ENCODE measurements around the gene COP1. TPM values are rescaled to one million over a fixed set of nuclear protein-coding genes. Genes with fewer than 3 reads are reported as not detected.

Gene COP1
- total RNA-seq, 1 experiment from 2014 or later: 36.0 TPM

DNA sequence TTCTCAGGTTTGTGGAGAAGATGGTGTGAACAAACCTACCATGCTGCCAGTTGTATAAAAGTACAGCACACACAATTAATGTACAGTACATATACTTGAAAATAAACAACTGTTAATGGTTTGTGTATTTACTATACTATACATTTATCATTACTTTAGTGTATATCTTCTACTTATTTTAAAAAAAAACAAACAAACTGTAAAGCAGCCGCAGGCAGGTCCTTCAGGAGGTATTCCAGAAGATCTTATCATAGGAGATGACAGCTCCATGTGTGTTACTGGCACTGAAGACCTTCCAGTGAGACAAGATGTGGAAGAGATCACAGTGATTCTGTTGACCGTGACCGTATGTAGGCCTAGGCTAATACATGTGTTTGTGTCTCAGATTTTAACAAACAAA, 155.7 kb downstream of the COP1 start:
- H3K27ac Mint-ChIP-seq: no peak overlapping the region
- no peaks in the 10 kb centered on the region for H3K4me1 Mint-ChIP-seq
- CTCF ChIA-PET: no interaction called here
- TF ChIP-seq, protein P1, sequence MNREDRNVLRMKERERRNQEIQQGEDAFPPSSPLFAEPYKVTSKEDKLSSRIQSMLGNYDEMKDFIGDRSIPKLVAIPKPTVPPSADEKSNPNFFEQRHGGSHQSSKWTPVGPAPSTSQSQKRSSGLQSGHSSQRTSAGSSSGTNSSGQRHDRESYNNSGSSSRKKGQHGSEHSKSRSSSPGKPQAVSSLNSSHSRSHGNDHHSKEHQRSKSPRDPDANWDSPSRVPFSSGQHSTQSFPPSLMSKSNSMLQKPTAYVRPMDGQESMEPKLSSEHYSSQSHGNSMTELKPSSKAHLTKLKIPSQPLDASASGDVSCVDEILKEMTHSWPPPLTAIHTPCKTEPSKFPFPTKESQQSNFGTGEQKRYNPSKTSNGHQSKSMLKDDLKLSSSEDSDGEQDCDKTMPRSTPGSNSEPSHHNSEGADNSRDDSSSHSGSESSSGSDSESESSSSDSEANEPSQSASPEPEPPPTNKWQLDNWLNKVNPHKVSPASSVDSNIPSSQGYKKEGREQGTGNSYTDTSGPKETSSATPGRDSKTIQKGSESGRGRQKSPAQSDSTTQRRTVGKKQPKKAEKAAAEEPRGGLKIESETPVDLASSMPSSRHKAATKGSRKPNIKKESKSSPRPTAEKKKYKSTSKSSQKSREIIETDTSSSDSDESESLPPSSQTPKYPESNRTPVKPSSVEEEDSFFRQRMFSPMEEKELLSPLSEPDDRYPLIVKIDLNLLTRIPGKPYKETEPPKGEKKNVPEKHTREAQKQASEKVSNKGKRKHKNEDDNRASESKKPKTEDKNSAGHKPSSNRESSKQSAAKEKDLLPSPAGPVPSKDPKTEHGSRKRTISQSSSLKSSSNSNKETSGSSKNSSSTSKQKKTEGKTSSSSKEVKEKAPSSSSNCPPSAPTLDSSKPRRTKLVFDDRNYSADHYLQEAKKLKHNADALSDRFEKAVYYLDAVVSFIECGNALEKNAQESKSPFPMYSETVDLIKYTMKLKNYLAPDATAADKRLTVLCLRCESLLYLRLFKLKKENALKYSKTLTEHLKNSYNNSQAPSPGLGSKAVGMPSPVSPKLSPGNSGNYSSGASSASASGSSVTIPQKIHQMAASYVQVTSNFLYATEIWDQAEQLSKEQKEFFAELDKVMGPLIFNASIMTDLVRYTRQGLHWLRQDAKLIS (CRISPR knock-in tag; IDR thresholded peaks at IDR 0.05; ENCODE audit: borderline replicate concordance): no peak
- TF ChIP-seq ZNF396 (CRISPR knock-in tag; IDR thresholded peaks at IDR 0.05; ENCODE audit: borderline replicate concordance) (no peak), ZNF121 (CRISPR knock-in tag; IDR thresholded peaks at IDR 0.05) (no peak), CREM (CRISPR knock-in tag; IDR thresholded peaks at IDR 0.05) (no peak), ZBTB21 (CRISPR knock-in tag; IDR thresholded peaks at IDR 0.05; ENCODE audit: borderline replicate concordance) (no peak), CREB1 (CRISPR knock-in tag; IDR thresholded peaks at IDR 0.05) (no peak), SMAD4 (CRISPR knock-in tag; IDR thresholded peaks at IDR 0.05) (no peak), ELF4 (CRISPR knock-in tag; IDR thresholded peaks at IDR 0.05; ENCODE audit: low read depth) (no peak), ZNF232 (CRISPR knock-in tag; IDR thresholded peaks at IDR 0.05) (no peak), GABPB1 (CRISPR knock-in tag; IDR thresholded peaks at IDR 0.05) (no peak), ZNF671 (CRISPR knock-in tag; IDR thresholded peaks at IDR 0.05) (no peak)
- TF ChIP-seq, protein P2, sequence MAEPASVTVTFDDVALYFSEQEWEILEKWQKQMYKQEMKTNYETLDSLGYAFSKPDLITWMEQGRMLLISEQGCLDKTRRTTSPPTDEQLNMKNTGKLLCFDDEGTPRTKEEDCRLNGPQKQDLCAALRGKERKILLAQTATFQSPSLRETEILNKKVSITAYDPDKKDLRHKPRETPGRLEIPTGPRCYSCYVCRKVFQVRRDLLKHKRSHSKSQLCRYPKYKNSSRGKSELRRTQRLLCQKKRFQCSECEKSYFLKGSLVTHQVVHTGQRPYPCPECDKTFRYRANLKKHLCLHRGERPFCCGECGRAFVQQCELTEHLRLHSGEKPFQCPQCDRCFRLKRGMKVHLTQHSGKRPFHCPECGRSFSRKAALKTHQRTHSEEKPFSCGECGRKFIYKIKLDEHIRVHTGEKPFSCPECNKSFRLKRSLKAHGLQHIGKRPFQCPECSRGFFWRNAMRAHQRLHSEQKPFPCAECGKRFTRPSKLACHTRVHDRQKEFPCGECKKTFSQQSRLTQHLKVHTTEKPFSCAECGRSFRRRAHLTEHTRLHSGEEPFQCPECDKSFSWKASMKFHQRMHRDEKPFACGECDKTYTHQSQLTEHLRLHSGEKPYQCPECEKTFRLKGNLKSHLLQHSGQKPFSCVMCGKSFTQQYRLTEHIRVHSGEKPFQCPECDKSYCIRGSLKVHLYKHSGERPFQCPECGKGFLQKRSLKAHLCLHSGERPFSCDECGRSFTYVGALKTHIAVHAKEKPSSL (CRISPR knock-in tag; conservative IDR thresholded peaks at IDR 0.05): no peak
- TF ChIP-seq, protein P3, sequence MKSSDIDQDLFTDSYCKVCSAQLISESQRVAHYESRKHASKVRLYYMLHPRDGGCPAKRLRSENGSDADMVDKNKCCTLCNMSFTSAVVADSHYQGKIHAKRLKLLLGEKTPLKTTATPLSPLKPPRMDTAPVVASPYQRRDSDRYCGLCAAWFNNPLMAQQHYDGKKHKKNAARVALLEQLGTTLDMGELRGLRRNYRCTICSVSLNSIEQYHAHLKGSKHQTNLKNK (CRISPR knock-in tag; IDR thresholded peaks at IDR 0.05): no peak
- TF ChIP-seq, protein P4, sequence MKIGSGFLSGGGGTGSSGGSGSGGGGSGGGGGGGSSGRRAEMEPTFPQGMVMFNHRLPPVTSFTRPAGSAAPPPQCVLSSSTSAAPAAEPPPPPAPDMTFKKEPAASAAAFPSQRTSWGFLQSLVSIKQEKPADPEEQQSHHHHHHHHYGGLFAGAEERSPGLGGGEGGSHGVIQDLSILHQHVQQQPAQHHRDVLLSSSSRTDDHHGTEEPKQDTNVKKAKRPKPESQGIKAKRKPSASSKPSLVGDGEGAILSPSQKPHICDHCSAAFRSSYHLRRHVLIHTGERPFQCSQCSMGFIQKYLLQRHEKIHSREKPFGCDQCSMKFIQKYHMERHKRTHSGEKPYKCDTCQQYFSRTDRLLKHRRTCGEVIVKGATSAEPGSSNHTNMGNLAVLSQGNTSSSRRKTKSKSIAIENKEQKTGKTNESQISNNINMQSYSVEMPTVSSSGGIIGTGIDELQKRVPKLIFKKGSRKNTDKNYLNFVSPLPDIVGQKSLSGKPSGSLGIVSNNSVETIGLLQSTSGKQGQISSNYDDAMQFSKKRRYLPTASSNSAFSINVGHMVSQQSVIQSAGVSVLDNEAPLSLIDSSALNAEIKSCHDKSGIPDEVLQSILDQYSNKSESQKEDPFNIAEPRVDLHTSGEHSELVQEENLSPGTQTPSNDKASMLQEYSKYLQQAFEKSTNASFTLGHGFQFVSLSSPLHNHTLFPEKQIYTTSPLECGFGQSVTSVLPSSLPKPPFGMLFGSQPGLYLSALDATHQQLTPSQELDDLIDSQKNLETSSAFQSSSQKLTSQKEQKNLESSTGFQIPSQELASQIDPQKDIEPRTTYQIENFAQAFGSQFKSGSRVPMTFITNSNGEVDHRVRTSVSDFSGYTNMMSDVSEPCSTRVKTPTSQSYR (CRISPR knock-in tag; IDR thresholded peaks at IDR 0.05): no peak
- TF ChIP-seq, protein P5, sequence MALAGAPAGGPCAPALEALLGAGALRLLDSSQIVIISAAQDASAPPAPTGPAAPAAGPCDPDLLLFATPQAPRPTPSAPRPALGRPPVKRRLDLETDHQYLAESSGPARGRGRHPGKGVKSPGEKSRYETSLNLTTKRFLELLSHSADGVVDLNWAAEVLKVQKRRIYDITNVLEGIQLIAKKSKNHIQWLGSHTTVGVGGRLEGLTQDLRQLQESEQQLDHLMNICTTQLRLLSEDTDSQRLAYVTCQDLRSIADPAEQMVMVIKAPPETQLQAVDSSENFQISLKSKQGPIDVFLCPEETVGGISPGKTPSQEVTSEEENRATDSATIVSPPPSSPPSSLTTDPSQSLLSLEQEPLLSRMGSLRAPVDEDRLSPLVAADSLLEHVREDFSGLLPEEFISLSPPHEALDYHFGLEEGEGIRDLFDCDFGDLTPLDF (CRISPR knock-in tag; IDR thresholded peaks at IDR 0.05): no peak
- TF ChIP-seq, protein P6, sequence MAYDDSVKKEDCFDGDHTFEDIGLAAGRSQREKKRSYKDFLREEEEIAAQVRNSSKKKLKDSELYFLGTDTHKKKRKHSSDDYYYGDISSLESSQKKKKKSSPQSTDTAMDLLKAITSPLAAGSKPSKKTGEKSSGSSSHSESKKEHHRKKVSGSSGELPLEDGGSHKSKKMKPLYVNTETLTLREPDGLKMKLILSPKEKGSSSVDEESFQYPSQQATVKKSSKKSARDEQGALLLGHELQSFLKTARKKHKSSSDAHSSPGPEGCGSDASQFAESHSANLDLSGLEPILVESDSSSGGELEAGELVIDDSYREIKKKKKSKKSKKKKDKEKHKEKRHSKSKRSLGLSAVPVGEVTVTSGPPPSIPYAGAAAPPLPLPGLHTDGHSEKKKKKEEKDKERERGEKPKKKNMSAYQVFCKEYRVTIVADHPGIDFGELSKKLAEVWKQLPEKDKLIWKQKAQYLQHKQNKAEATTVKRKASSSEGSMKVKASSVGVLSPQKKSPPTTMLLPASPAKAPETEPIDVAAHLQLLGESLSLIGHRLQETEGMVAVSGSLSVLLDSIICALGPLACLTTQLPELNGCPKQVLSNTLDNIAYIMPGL (CRISPR knock-in tag; IDR thresholded peaks at IDR 0.05): no peak
- TF ChIP-seq, protein P7, sequence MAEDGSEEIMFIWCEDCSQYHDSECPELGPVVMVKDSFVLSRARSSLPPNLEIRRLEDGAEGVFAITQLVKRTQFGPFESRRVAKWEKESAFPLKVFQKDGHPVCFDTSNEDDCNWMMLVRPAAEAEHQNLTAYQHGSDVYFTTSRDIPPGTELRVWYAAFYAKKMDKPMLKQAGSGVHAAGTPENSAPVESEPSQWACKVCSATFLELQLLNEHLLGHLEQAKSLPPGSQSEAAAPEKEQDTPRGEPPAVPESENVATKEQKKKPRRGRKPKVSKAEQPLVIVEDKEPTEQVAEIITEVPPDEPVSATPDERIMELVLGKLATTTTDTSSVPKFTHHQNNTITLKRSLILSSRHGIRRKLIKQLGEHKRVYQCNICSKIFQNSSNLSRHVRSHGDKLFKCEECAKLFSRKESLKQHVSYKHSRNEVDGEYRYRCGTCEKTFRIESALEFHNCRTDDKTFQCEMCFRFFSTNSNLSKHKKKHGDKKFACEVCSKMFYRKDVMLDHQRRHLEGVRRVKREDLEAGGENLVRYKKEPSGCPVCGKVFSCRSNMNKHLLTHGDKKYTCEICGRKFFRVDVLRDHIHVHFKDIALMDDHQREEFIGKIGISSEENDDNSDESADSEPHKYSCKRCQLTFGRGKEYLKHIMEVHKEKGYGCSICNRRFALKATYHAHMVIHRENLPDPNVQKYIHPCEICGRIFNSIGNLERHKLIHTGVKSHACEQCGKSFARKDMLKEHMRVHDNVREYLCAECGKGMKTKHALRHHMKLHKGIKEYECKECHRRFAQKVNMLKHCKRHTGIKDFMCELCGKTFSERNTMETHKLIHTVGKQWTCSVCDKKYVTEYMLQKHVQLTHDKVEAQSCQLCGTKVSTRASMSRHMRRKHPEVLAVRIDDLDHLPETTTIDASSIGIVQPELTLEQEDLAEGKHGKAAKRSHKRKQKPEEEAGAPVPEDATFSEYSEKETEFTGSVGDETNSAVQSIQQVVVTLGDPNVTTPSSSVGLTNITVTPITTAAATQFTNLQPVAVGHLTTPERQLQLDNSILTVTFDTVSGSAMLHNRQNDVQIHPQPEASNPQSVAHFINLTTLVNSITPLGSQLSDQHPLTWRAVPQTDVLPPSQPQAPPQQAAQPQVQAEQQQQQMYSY (CRISPR knock-in tag; IDR thresholded peaks at IDR 0.05): no peak
- H3K36me3 Mint-ChIP-seq: no peaks in the 10 kb centered on the region
- ATAC-seq (no peak), DNase-seq (ENCODE audit: low spot score) (no peak)
- H3K4me3 Mint-ChIP-seq: no peak overlapping the region
- H3K9me3 Mint-ChIP-seq: no peaks in the 10 kb centered on the region
- POLR2A ChIA-PET: no interaction called here
- H3K27me3 Mint-ChIP-seq (ENCODE audit: low read depth): no peaks in the 10 kb centered on the region
